ENCODE measurements around the gene SIPA1L3.

DNA sequence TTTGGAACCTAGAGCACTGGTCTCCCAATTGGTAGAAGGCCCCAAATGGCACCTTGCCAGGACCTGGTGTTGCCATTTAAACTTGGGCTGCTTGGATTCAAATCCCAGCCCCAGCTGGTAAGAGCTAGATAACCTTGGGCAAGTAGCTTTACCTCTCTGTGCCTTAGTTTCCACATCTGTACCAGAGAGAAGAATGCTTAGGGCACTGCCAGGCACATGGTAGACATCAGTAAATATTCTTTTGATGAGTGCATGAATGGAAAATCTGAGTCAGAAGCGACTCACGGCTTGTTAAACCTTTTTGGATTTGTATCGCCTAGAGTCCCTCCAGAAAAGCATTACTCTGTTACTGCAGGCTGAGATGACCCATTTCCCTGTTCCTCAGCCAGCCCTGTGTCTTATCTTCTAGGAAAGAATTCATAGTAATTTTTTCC is 90.9 kb downstream of the SIPA1L3 start:
- TF ChIP-seq ZNF101 (CRISPR knock-in tag; IDR thresholded peaks at IDR 0.05; ENCODE audit: borderline replicate concordance, low read depth): no peak
- TF ChIP-seq, protein P1, sequence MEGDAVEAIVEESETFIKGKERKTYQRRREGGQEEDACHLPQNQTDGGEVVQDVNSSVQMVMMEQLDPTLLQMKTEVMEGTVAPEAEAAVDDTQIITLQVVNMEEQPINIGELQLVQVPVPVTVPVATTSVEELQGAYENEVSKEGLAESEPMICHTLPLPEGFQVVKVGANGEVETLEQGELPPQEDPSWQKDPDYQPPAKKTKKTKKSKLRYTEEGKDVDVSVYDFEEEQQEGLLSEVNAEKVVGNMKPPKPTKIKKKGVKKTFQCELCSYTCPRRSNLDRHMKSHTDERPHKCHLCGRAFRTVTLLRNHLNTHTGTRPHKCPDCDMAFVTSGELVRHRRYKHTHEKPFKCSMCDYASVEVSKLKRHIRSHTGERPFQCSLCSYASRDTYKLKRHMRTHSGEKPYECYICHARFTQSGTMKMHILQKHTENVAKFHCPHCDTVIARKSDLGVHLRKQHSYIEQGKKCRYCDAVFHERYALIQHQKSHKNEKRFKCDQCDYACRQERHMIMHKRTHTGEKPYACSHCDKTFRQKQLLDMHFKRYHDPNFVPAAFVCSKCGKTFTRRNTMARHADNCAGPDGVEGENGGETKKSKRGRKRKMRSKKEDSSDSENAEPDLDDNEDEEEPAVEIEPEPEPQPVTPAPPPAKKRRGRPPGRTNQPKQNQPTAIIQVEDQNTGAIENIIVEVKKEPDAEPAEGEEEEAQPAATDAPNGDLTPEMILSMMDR (CRISPR knock-in tag; IDR thresholded peaks at IDR 0.05): no peak
- no peak for TF ChIP-seq ZSCAN20 (CRISPR knock-in tag; IDR thresholded peaks at IDR 0.05; ENCODE audit: borderline replicate concordance)
- TF ChIP-seq, protein P2, sequence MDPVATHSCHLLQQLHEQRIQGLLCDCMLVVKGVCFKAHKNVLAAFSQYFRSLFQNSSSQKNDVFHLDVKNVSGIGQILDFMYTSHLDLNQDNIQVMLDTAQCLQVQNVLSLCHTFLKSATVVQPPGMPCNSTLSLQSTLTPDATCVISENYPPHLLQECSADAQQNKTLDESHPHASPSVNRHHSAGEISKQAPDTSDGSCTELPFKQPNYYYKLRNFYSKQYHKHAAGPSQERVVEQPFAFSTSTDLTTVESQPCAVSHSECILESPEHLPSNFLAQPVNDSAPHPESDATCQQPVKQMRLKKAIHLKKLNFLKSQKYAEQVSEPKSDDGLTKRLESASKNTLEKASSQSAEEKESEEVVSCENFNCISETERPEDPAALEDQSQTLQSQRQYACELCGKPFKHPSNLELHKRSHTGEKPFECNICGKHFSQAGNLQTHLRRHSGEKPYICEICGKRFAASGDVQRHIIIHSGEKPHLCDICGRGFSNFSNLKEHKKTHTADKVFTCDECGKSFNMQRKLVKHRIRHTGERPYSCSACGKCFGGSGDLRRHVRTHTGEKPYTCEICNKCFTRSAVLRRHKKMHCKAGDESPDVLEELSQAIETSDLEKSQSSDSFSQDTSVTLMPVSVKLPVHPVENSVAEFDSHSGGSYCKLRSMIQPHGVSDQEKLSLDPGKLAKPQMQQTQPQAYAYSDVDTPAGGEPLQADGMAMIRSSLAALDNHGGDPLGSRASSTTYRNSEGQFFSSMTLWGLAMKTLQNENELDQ (CRISPR knock-in tag; IDR thresholded peaks at IDR 0.05; ENCODE audit: borderline replicate concordance): no peak
